DOHH2 (cell line): ENCODE data around the gene RHOBTB3.

Experiments used
- H3F3A ChIP-seq: fragments of 200-600 bp; sonication (generic), shearing (Covaris generic); 2 replicates; pipeline ENCODE4 v1.6.0; 2016; ENCODE audit warnings: antibody characterized with exemption, mild to moderate bottlenecking; ENCODE audit not compliant: control insufficient read depth, insufficient read depth
- H3K27ac ChIP-seq: fragments of 200-600 bp; sonication (generic); 2 replicates; pipeline ENCODE4 v1.5.1; 2014; ENCODE audit warnings: low read depth, mild to moderate bottlenecking, low read length, moderate library complexity
- H3K27me3 ChIP-seq: fragments of 200-600 bp; sonication (generic); 2 replicates; pipeline ENCODE4 v1.6.1; 2014; ENCODE audit warnings: mild to moderate bottlenecking, low read length, mixed read lengths; ENCODE audit not compliant: control insufficient read depth
- H3K36me3 ChIP-seq: fragments of 200-600 bp; sonication (generic); 2 replicates; pipeline ENCODE4 v1.6.1; 2014; ENCODE audit warnings: mild to moderate bottlenecking, low read length, moderate library complexity, mixed read lengths; ENCODE audit not compliant: control insufficient read depth
- H3K4me1 ChIP-seq: fragments of 200-600 bp; sonication (generic); 2 replicates; pipeline ENCODE4 v1.6.1; 2014; ENCODE audit warnings: mild to moderate bottlenecking, low read length, mixed read lengths; ENCODE audit not compliant: control insufficient read depth
- H3K4me2 ChIP-seq: fragments of 200-600 bp; sonication (generic); 2 replicates; pipeline ENCODE4 v1.6.0; 2014; ENCODE audit warnings: mild to moderate bottlenecking, low read length, moderate library complexity
- H3K4me3 ChIP-seq: fragments of 200-600 bp; sonication (generic); 2 replicates; pipeline ENCODE4 v1.5.1; 2014; ENCODE audit warnings: mild to moderate bottlenecking, low read length, mixed read lengths
- H3K79me2 ChIP-seq: fragments of 200-600 bp; sonication (generic); 2 replicates; pipeline ENCODE4 v1.6.1; 2014; ENCODE audit warnings: mild to moderate bottlenecking, low read length, mixed read lengths; ENCODE audit not compliant: control insufficient read depth
- H3K9me2 ChIP-seq: fragments of 200-600 bp; sonication (generic); replicated peaks from 2 replicates; pipeline ENCODE4 v1.6.1; 2014; ENCODE audit warnings: mild to moderate bottlenecking, low read length, mixed read lengths; ENCODE audit not compliant: control insufficient read depth
- H3K9me3 ChIP-seq: fragments of 200-600 bp; sonication (generic); 2 replicates; pipeline ENCODE4 v1.6.1; 2014; ENCODE audit warnings: antibody characterized with exemption, low read length, mixed read lengths; ENCODE audit not compliant: control insufficient read depth, insufficient read depth
- H4K20me1 ChIP-seq: fragments of 200-600 bp; sonication (generic); 2 replicates; pipeline ENCODE4 v1.6.0; 2014; ENCODE audit warnings: low read depth, mild to moderate bottlenecking, antibody characterized with exemption, low read length, moderate library complexity; ENCODE audit not compliant: control insufficient read depth, insufficient read depth
- EZH2phosphoT487 ChIP-seq: fragments of 200-600 bp; sonication (generic); IDR thresholded peaks from 2 replicates; pipeline ENCODE4 v1.6.1; 2017; ENCODE audit warnings: borderline replicate concordance, mild to moderate bottlenecking, antibody characterized with exemption, low read length, moderate library complexity, mixed read lengths
- TF ChIP-seq, protein P1 (sequence below): fragments of 200-600 bp; sonication (generic); IDR thresholded peaks from one replicate; pipeline ENCODE4 v1.5.1; 2014; ENCODE audit warnings: antibody characterized with exemption, mild to moderate bottlenecking, low read depth, low read length; ENCODE audit not compliant: poor library complexity, severe bottlenecking

The RHOBTB3 gene

DNA sequence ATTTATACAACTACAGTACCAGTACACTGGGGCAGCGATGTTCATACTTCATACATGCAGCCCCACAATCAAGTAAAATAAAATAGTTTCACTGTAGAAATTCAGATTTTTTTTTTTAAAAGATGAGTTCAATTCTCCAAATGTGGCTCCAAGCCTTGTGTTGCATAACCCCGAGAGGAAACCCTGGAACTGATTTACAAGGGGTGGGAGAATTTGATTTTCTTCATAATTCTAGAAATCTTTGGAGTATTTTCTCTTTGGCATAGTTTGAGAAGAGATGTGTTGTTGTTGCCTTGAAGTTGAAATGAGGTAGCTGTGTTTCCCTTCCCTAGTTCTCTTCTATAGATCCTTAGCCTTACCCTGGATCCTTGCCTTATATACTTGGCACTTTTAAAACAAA, 3.1 kb downstream of the RHOBTB3 start:
- Histone ChIP-seq H3K4me2 (no peak overlapping the region), H3K79me2 (no peaks in the 10 kb centered on the region), H4K20me1 (no peaks in the 10 kb centered on the region), H3K9me2 (no peaks in the 10 kb centered on the region), H3K27me3 (peaks cover 64% of the 10 kb centered on the region), H3K36me3 (no peaks in the 10 kb centered on the region), H3F3A (no peaks in the 10 kb centered on the region), H3K9me3 (no peaks in the 10 kb centered on the region), H3K4me3 (no peak overlapping the region), H3K4me1 (peaks cover 6% of the 10 kb centered on the region; the same call in 1 of the 2 replicates), H3K27ac (no peak overlapping the region)
- TF ChIP-seq, protein P1, sequence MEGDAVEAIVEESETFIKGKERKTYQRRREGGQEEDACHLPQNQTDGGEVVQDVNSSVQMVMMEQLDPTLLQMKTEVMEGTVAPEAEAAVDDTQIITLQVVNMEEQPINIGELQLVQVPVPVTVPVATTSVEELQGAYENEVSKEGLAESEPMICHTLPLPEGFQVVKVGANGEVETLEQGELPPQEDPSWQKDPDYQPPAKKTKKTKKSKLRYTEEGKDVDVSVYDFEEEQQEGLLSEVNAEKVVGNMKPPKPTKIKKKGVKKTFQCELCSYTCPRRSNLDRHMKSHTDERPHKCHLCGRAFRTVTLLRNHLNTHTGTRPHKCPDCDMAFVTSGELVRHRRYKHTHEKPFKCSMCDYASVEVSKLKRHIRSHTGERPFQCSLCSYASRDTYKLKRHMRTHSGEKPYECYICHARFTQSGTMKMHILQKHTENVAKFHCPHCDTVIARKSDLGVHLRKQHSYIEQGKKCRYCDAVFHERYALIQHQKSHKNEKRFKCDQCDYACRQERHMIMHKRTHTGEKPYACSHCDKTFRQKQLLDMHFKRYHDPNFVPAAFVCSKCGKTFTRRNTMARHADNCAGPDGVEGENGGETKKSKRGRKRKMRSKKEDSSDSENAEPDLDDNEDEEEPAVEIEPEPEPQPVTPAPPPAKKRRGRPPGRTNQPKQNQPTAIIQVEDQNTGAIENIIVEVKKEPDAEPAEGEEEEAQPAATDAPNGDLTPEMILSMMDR = no peak
- no peak for TF ChIP-seq EZH2phosphoT487

DNA sequence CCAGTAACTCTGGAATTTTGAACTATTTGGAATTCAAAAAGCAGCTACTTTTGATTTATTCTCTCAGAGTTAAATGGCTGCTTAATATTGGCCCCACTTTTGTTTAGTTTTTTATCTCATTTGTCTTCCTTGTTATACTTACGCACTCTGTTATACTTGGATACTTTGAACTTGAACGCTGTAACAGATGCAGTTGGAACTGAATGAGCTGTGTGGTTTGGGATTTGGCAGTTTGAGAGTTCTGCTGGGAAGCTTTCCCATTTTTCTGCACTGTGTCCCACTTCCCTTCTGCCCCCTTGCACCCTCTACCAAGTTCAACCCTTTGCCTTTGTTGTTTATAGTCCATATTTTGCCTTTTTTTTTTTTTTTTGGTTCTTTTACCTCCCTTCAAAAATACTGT, 3.8 kb downstream of the RHOBTB3 start:
- Histone ChIP-seq H4K20me1 (no peaks in the 10 kb centered on the region), H3K27ac (no peak overlapping the region), H3F3A (no peaks in the 10 kb centered on the region), H3K4me2 (no peak overlapping the region), H3K27me3 (peaks cover 60% of the 10 kb centered on the region), H3K9me2 (no peaks in the 10 kb centered on the region), H3K36me3 (no peaks in the 10 kb centered on the region), H3K4me1 (peaks cover 6% of the 10 kb centered on the region; the same call in 1 of the 2 replicates), H3K79me2 (no peaks in the 10 kb centered on the region), H3K9me3 (no peaks in the 10 kb centered on the region), H3K4me3 (no peak overlapping the region)
- no peak for TF ChIP-seq EZH2phosphoT487
- TF ChIP-seq, protein P1 = no peak

DNA sequence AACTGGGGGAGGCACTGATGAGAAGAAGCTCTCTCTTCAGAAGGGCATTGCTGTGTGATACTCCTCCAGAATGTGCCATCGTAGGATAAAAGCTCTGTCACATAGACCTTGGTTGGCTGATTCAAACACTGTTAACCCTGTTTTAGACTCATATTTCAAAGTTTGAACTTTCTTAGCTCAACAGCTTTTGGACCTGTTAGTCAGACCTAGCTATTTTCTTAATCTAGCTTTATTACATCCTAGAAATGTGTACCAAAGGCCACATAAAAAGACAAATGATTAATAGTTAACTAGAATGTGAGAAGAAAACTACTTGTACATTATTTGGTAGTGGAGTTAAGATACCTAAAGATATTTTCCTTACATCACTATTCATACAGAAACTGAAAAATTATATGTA, 4.3 kb downstream of the RHOBTB3 start:
- Histone ChIP-seq H3K4me1 (peaks cover 6% of the 10 kb centered on the region; the same call in 1 of the 2 replicates), H3K4me2 (no peak overlapping the region)

More for the DNA sequence above, 4.3 kb downstream of the RHOBTB3 start:
- Histone ChIP-seq H4K20me1 (no peaks in the 10 kb centered on the region), H3K27me3 (peaks cover 55% of the 10 kb centered on the region), H3K4me3 (no peak overlapping the region), H3K27ac (no peak overlapping the region), H3F3A (no peaks in the 10 kb centered on the region), H3K9me2 (no peaks in the 10 kb centered on the region), H3K9me3 (no peaks in the 10 kb centered on the region), H3K36me3 (no peaks in the 10 kb centered on the region), H3K79me2 (no peaks in the 10 kb centered on the region)
- no peak for TF ChIP-seq EZH2phosphoT487
- TF ChIP-seq, protein P1 = no peak
